ENCODE results near the gene C13orf42.
A peak's percentile ranks its signal among the peaks of the same experiment; 100 is the strongest.
"Not testable (repeated sequence)": the region's sequence is repeated elsewhere in the genome, so short reads cannot be mapped to it uniquely, and the experiment has no call there.

The C13orf42 gene

DNA sequence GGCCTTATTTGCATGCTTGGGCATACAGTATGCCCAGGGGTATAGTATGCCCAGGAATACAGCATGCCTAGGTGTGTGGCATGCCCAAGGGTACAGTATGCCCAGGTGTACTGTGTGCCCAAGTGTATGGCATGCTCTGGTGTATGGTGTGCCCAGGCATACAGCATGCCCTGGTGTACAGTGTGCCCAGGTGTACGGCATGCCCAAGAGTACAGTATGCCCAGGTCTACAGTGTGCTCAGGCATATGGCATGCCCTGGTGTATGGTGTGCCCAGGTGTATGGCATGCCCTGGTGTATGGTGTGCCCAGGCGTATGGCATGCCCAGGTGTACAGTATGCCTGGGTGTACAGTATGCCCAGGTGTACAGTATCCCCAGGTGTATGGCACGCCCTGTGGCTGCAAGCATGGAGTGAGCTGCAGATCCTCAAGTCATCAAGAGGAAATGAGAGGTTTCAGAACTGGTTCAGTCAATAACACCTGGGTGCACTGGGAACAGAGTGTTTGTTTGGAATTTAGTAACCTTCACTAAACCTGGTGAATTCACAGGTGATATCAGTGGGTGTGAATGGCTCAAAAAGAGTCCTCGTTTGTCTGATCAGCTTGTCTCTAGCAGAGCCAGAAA is 7.8 kb upstream of the C13orf42 start:
- no peak for DNase-seq

- DNase-seq: no peak
Measured at GRCh38 chr13:51113969-51114368, 2.9 kb upstream of the C13orf42 start.

DNA sequence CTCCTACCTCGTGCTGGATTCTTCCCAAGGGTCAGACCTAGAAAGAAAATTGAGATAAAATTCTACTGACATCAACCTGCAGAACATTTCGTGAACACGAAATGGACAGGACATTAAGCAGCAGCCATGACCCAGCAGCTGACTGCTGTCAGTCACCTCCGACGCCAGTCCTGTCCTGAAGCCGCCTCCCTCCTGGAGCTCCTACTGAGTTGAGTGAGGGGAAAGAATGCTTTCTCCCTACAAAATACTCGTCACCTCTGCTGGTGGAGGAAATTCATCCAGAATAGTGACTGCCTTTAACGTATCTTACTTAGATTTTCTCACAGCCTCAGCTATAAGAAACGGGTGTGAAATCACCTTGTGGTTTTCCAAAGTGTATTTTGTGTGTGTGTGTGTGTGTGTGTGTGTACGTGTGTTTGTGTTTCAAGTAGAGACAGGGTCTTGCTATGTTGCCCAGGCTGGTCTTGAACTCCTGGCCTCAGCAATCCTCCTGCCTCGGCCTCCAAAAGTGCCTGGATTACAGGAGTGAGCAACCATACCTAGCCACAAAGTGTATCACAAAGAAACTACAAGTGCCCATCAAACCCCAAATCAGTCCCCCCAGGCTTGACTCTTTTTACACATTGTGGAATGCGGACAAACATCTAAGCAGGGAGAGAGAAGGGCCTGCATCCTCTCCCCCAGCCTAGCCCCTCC is 2.3 kb upstream of the C13orf42 start:
- no peak for DNase-seq

- no peak for DNase-seq
Measured at GRCh38 chr13:51112771-51113170, 1.7 kb upstream of the C13orf42 start.

DNA sequence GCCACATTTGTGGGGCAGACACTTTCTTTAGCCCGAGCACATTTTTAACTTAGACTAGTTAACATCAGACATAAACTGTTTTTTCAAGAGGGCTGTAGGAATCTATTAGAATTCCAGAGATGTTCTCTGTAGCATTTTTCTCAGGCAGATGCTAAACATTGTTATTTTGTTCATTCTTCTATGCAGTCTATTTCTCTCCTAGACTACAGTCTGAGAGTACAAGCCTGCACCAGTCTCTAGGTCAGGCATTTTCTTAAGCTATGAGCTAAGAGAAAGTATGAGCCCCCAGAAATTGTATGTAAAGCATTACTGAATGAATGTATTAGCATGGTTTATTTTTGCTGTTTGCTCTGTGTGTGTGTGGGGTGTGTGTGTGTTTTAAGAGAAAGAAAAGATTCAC is 923 bp upstream of the C13orf42 start:
- no peak for DNase-seq

GRCh38 chr13:51107996-51108395 is 3.1 kb downstream of the C13orf42 start:
- no peak for DNase-seq

GRCh38 chr13:51105046-51105445 is 6.0 kb downstream of the C13orf42 start:
- no peak for DNase-seq

GRCh38 chr13:51101636-51102235 is 9.3 kb downstream of the C13orf42 start:
- no peak for DNase-seq

- no peak for DNase-seq
Measured at GRCh38 chr13:51097353-51098043, 13.6 kb downstream of the C13orf42 start.

DNA sequence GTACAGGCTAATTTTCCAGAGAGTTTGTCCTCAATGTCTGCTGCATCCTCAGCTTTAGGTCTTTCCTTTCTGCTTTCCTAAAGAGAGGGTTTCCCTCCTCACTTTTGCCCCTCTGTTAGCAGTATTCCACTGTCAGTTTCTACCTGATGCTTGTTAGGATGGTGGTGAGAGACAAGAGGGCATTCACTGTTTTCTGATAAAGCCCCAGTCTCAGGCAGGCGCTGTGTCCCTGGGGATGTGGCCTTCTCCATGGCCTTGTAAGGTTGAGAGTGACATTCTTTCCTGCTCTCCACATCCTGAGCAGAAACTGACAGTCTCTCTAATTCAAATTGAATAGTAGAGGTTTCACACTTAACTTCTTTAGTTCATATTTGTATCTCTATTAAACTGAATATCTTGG is 14.9 kb downstream of the C13orf42 start:
- no peak for DNase-seq

GRCh38 chr13:51093574-51093973 is 17.5 kb downstream of the C13orf42 start:
- DNase-seq: no peak

GRCh38 chr13:51091839-51092238 is 19.2 kb downstream of the C13orf42 start:
- no peak for DNase-seq

DNA sequence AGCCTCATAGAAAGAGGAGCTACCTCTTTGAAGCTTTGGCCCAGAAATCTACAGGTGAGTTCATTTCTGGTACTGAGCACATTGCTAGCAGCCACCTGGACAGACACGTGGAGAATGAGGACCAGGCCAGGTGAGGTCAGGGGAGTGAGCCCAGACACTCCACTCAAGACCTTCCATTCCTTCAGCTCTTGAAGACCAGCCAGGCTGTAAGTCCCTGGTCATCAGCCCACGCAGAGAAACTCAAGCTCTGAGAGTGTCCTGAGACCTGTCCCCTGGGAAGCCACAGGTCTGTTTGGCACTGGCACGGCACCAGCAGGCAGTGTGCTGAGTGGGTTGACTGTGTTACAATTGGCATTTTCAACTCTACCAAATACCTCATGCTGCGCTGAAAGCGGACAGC is 27.4 kb downstream of the C13orf42 start:
- no peak for DNase-seq

DNA sequence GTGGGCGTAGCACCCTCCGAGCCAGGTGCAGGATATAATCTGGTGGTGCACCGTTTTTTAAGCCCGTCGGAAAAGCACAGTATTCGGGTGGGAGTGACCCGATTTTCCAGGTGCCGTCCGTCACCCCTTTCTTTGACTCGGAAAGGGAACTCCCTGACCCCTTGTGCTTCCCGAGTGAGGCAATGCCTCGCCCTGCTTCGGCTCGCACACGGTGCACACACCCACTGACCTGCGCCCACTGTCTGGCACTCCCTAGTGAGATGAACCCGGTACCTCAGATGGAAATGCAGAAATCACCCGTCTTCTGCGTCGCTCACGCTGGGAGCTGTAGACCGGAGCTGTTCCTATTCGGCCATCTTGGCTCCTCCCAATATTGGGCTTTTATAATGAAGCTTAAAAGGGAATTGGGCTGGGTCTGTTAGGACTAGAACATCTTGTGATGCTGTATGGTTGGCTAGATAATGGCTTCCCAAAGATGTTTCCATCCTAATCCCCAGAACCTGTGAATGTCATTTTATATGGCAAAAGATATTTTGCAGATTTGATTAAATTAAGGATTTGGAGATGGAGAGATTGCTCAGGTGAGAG is 30.5 kb downstream of the C13orf42 start:
- DNase-seq: not testable (repeated sequence)

DNA sequence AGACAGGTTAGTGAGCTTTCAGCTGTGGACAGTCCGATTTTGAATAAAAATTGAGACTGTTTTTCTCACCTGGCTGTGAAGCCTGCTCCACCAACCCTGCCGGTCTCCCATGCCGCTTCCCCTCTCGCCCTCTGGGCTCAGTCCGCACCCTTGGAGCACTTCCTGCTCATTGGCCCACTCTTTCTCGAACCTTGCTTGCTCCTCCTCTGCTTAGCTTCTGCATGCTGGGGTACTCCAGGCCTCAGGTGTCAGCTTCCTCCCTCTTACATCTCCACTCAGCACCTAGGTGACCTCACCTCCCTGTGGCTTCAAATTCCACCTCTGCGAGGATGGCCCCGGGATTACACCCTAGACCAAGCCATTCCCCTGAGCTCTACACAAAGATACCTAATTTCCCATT is 39.6 kb downstream of the C13orf42 start:
- no peak for DNase-seq

GRCh38 chr13:51070005-51070649 is 40.9 kb downstream of the C13orf42 start:
- peak; percentile 76 for DNase-seq

GRCh38 chr13:51068501-51068900 is 42.6 kb downstream of the C13orf42 start:
- no peak for DNase-seq

- no peak for DNase-seq
Measured at GRCh38 chr13:51067706-51068105, 43.4 kb downstream of the C13orf42 start.

GRCh38 chr13:51067210-51067701 is 43.8 kb downstream of the C13orf42 start:
- no peak for DNase-seq

DNA sequence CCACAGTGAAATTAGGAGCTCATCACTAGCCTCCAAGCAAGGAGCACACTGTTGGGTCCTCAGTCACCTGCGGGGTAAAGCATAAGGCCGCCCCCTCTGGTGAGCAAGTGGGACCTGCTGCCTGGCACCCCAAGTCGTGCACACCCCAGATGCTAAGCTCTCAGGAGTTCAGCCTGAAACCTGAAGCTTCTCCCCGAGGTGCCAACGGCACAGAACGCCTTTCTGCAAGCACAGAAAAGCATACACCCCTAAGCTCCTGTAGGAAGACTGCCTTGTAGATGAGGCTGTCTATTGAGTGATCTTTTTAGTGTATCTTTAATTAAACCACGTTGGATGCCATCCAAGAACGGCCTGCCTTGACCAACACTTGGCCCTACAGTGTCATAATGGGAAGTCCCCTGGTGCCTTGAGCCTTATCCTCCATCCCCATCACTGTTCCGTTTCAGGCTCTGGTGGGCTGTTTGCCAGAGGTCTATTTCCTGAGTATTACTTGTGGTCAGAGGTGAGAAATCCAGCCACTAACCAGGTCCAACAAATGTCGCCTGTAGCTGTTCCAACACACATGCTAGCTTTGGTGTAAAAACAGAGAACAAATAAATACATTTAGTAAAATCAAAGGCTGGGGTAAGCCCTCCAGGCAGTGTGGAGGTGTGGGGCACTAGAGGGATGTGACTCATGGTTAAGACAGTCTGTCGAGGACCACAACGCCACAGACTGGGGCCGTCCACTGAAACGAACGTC is 44.8 kb downstream of the C13orf42 start:
- DNase-seq: no peak

DNA sequence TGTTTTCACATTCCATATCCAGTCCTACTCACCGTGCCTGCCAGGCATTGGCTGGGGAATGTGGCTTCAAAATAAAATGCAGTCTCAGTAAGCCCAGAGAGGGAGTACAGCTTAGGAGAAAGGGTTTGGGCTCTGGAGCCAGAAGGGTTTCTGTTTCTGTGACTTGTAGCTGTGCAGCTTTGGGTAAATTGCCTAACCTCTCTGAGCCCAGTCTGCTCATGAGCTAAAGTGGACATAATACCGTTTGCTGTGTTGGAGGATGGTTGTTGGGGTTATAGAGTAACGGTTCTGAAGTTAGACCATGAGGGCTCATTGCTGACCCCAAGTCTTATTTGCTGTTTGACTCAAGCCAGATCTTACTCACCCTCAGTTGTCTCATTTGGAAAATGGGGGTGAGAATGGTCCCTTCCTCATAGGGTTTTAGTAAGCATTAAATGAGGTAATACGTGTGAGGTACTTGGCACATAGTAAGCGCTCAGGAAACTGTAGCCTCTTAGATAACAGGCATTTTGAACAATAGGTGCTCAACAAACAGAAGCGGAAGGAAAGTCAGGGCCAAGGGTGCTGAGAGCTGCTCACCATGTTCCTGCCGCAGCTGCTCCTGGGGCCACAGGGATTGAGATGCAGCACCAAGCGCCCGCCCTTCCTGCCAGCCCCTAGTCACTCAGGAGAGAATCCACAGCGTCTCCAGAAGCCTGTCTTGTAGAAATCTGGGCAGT is 45.5 kb downstream of the C13orf42 start:
- DNase-seq: no peak

Measured in stimulated activated CD4-positive, alpha-beta T cell treated with anti-CD3 and anti-CD28 coated beads, Interleukin-1b, Interleukin-23, amount 100 ng/mL, for 48 hours (primary cell).